OCI-LY7 (cell line): ENCODE data around the gene RAD51B.

Source experiments
- CTCF ChIP-seq: fragments of 200-600 bp; sonication (generic); conservative IDR thresholded peaks from 2 replicates; pipeline ENCODE4 v1.5.1; 2014; ENCODE audit warnings: mild to moderate bottlenecking, antibody characterized with exemption, low read length, moderate library complexity, mixed read lengths
- EZH2phosphoT487 ChIP-seq: fragments of 200-600 bp; sonication (generic); IDR thresholded peaks from 2 replicates; pipeline ENCODE4 v1.6.1; 2018; ENCODE audit warnings: low read depth, borderline replicate concordance, mild to moderate bottlenecking, mixed run types, antibody characterized with exemption, low read length, moderate library complexity, mixed read lengths

DNA sequence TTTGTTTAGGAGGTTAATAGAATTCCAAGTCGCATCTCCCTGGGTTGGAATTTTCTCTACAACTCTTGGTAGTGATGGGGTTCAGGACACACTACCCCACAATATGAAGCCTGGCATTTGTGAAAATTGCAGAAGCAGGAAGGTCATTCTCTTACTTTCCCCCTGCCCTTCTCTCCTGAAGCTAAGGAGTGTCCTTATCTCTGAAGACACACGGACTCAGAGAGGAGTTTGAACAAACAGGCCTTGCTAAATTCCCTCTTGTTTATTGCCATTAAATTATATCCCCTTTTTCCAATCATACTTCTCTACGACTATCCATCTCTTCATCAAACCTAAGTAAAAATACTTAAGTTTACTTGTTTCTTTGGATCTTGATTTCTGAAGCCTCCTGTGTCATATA is 443.0 kb downstream of the RAD51B start:
- no peak for TF ChIP-seq CTCF
- TF ChIP-seq EZH2phosphoT487, result no peak
